Panc1 (cell line): Measurements from ENCODE around the gene CEP290. TPM values are rescaled to one million over a fixed set of nuclear protein-coding genes. Genes with fewer than 3 reads are reported as not detected.

Source experiments
- ATAC-seq: fragments of 200-7000 bp; cut with Tn5 transposase; 2 replicates; pipeline ENCODE4 v1.9.1; 2020; ENCODE audit warnings: mild to moderate bottlenecking, moderate library complexity
- BruUV-seq: library from RNA; stranded (reverse); fragments of 400-500 nt; replicated peaks from 2 replicates; lab custom pipeline; 2021; lab: Mats Ljungman, UMichigan
- CTCF ChIA-PET: fragments of 300-600 bp; sonication (Branson Sonifier 250); formaldehyde crosslinking; loops from one replicate; lab custom pipeline; 2022; ENCODE audit warnings: antibody characterized with exemption; lab: Charles Lee
- POLR2A ChIA-PET: fragments of 300-600 bp; sonication (Branson Sonifier 250); formaldehyde crosslinking; loops from one replicate; lab custom pipeline; 2022; ENCODE audit warnings: antibody characterized with exemption; lab: Charles Lee
- DNase-seq: peaks from one replicate; pipeline ENCODE4 v3.0.0-alpha.2; 2010; ENCODE audit warnings: low read depth, low spot score
- H3K27ac ChIP-seq: 2 replicates; pipeline ENCODE4 v1.5.1; 2011; ENCODE audit warnings: mild to moderate bottlenecking, low read length, inconsistent platforms
- H3K27me3 ChIP-seq: fragments of 200-500 bp; sonication (Bioruptor generic); 2 replicates; pipeline ENCODE4 v1.6.0; 2014; ENCODE audit warnings: low read length, inconsistent platforms; ENCODE audit not compliant: control insufficient read depth, insufficient read depth
- H3K36me3 ChIP-seq: fragments of 200-500 bp; sonication (Bioruptor generic); 2 replicates; pipeline ENCODE4 v1.5.1; 2014; ENCODE audit warnings: inconsistent platforms, mild to moderate bottlenecking, low read length, moderate library complexity; ENCODE audit not compliant: control insufficient read depth, insufficient read depth
- H3K4me1 ChIP-seq: 2 replicates; pipeline ENCODE4 v1.5.1; 2011; ENCODE audit warnings: inconsistent platforms, mild to moderate bottlenecking, low read length, moderate library complexity; ENCODE audit not compliant: control insufficient read depth, insufficient read depth
- H3K4me3 ChIP-seq, 2 experiments: 2 replicates each; pipeline ENCODE4 v1.5.1; 2011 to 2012; ENCODE audit warnings: low read depth in 2 of 2, low read length in 2 of 2, mild to moderate bottlenecking in 2 of 2, inconsistent platforms in 1 of 2, moderate library complexity in 1 of 2
- H3K9me3 ChIP-seq: fragments of 200-500 bp; sonication (Bioruptor generic); 2 replicates; pipeline ENCODE4 v1.5.1; 2014; ENCODE audit warnings: low read depth, mild to moderate bottlenecking, inconsistent platforms, low read length, moderate library complexity; ENCODE audit not compliant: control insufficient read depth, insufficient read depth
- CTCF ChIP-seq: fragments of 450-650 bp; IDR thresholded peaks from 2 replicates; pipeline ENCODE4 v1.5.1; 2017; ENCODE audit warnings: mild to moderate bottlenecking
- POLR2AphosphoS5 ChIP-seq: IDR thresholded peaks from 2 replicates; pipeline ENCODE4 v1.6.1; 2012; ENCODE audit warnings: mild to moderate bottlenecking, low read depth, low read length, moderate library complexity
- REST ChIP-seq, 2 experiments: IDR thresholded peaks; 2 replicates each; pipeline ENCODE4 v1.6.1; 2011 to 2012; ENCODE audit warnings: low read depth in 2 of 2, control low read depth in 1 of 2, low read length in 1 of 2, mild to moderate bottlenecking in 1 of 2, moderate library complexity in 1 of 2; ENCODE audit not compliant: insufficient read depth in 1 of 2
- SIN3A ChIP-seq: IDR thresholded peaks from 2 replicates; pipeline ENCODE4 v1.6.1; 2012; ENCODE audit warnings: low read depth, mild to moderate bottlenecking, low read length, moderate library complexity, borderline replicate concordance; ENCODE audit not compliant: insufficient read depth
- TCF7L2 ChIP-seq: IDR thresholded peaks from 2 replicates; pipeline ENCODE4 v1.6.1; 2011; ENCODE audit warnings: mild to moderate bottlenecking, low read depth, low read length, inconsistent platforms
- in situ Hi-C: cut with HindIII; loops from 2 replicates; pipeline ENCODE4 v1.10.0; 2016; ENCODE audit warnings: low sequenced_read_pairs, low pct_unique_long_range_greater_than_20kb
- intact Hi-C: fragments of 100-400 bp; cut with micrococcal nuclease; formaldehyde crosslinking; loops from one replicate; pipeline ENCODE4 v1.10.0; 2022; ENCODE audit not compliant: unreplicated experiment
- total RNA-seq: library from RNA; stranded (reverse); gene quantifications from one replicate; pipeline ENCODE4 v1.2.1, GENCODE V29; 2021; ENCODE audit not compliant: unreplicated experiment

The CEP290 gene
- total RNA-seq, 1 experiment from 2014 or later: 14.6 TPM

GRCh38 chr12:88081247-88081646 lies 60.6 kb downstream of the CEP290 start:
- DNase-seq: no peak
- ChIA-PET CTCF (no interaction called here), POLR2A (no interaction called here)
- Histone ChIP-seq H3K4me1 (no peaks in the 10 kb centered on the region), H3K36me3 (peaks cover 16% of the 10 kb centered on the region), H3K27me3 (no peaks in the 10 kb centered on the region), H3K4me3 (no peak overlapping the region), H3K9me3 (no peaks in the 10 kb centered on the region), H3K27ac (no peak overlapping the region)
- in situ Hi-C loops: no loop called here
- intact Hi-C loops: no loop called here
- no peak for ATAC-seq
- BruUV-seq: no TSS peak
- no peak for TF ChIP-seq SIN3A
- TF ChIP-seq TCF7L2: no peak
- no peak for TF ChIP-seq POLR2AphosphoS5
- TF ChIP-seq CTCF: no peak
- TF ChIP-seq REST (IDR thresholded peaks at IDR 0.05; ENCODE audit: insufficient read depth in 1 of 2, low read depth in 2 of 2, low read length in 1 of 2): no peak

- CTCF ChIA-PET: no interaction called here
- no peak for TF ChIP-seq CTCF
- no peak for TF ChIP-seq TCF7L2
- TF ChIP-seq REST (IDR thresholded peaks at IDR 0.05; ENCODE audit: insufficient read depth in 1 of 2, low read depth in 2 of 2, low read length in 1 of 2): no peak
- no peak for TF ChIP-seq POLR2AphosphoS5
- TF ChIP-seq SIN3A: no peak
- no peak for DNase-seq
- in situ Hi-C loops: no loop called here
- Histone ChIP-seq H3K9me3 (no peaks in the 10 kb centered on the region), H3K27ac (no peak overlapping the region), H3K27me3 (no peaks in the 10 kb centered on the region), H3K4me1 (no peaks in the 10 kb centered on the region), H3K36me3 (peaks cover 6% of the 10 kb centered on the region; the same call in 1 of the 2 replicates), H3K4me3 (no peak overlapping the region)
- intact Hi-C loops: no loop called here
- POLR2A ChIA-PET: no interaction called here
- BruUV-seq: no TSS peak
- no peak for ATAC-seq
Observed at GRCh38 chr12:88067301-88067700, 74.6 kb downstream of the CEP290 start.
